GM18526 (cell line): ENCODE measurements around the gene CAVIN2.

Source experiments
- POLR2A ChIP-seq: IDR thresholded peaks from 3 replicates; pipeline ENCODE4 v1.6.1; 2011; ENCODE audit not compliant: insufficient read length; ENCODE audit errors: extremely low read depth

CAVIN2 gene

GRCh38 chr2:191835100-191835499 lies 11.8 kb downstream of the CAVIN2 start:
- TF ChIP-seq POLR2A: no peak

GRCh38 chr2:191833356-191833755 lies 13.5 kb downstream of the CAVIN2 start:
- no peak for TF ChIP-seq POLR2A

- TF ChIP-seq POLR2A: no peak
These were observed 14.2 kb downstream of the CAVIN2 start for GRCh38 chr2:191832668-191833067.

GRCh38 chr2:191831410-191831994 lies 15.4 kb downstream of the CAVIN2 start:
- no peak for TF ChIP-seq POLR2A

- no peak for TF ChIP-seq POLR2A
These were observed 22.5 kb downstream of the CAVIN2 start for GRCh38 chr2:191824398-191824797.

- no peak for TF ChIP-seq POLR2A
These were observed 25.8 kb downstream of the CAVIN2 start for GRCh38 chr2:191821078-191821477.

- TF ChIP-seq POLR2A: no peak
These were observed 28.1 kb downstream of the CAVIN2 start for GRCh38 chr2:191818725-191819350.

- no peak for TF ChIP-seq POLR2A
These were observed 28.8 kb downstream of the CAVIN2 start for GRCh38 chr2:191818133-191818532.

GRCh38 chr2:191815010-191815409 lies 31.9 kb downstream of the CAVIN2 start:
- TF ChIP-seq POLR2A: no peak

- TF ChIP-seq POLR2A: no peak
These were observed 32.9 kb downstream of the CAVIN2 start for GRCh38 chr2:191813943-191814342.

- no peak for TF ChIP-seq POLR2A
These were observed 34.9 kb downstream of the CAVIN2 start for GRCh38 chr2:191811807-191812602.

- TF ChIP-seq POLR2A: no peak
These were observed 40.5 kb downstream of the CAVIN2 start for GRCh38 chr2:191806396-191806795.

- TF ChIP-seq POLR2A: no peak
These were observed 42.1 kb downstream of the CAVIN2 start for GRCh38 chr2:191804766-191805165.

- TF ChIP-seq POLR2A: no peak
These were observed 43.9 kb downstream of the CAVIN2 start for GRCh38 chr2:191803007-191803406.

- TF ChIP-seq POLR2A: no peak
These were observed 44.7 kb downstream of the CAVIN2 start for GRCh38 chr2:191802180-191802579.

- TF ChIP-seq POLR2A: no peak
These were observed 46.0 kb downstream of the CAVIN2 start for GRCh38 chr2:191800874-191801273.
